Suprapubic skin (tissue), 4 donors: Measurements from ENCODE around the gene LRFN3. TPM values are rescaled to one million over a fixed set of nuclear protein-coding genes. Genes with fewer than 3 reads are reported as not detected.

ENCODE experiments used
- DNase-seq, 2 donors: peaks; one replicate each; pipeline ENCODE4 v3.0.0-alpha.2; 2019; ENCODE audit warnings: low spot score in 2 of 2
- H3K27ac ChIP-seq: fragments of 200-600 bp; sonication (generic); one replicate; pipeline ENCODE4 v1.5.1; 2019
- H3K27me3 ChIP-seq: fragments of 200-600 bp; sonication (generic); one replicate; pipeline ENCODE4 v1.5.1; 2019
- H3K36me3 ChIP-seq: fragments of 200-600 bp; sonication (generic); one replicate; pipeline ENCODE4 v1.5.1; 2019
- H3K4me1 ChIP-seq: fragments of 200-600 bp; sonication (generic); one replicate; pipeline ENCODE4 v1.5.1; 2019
- H3K4me3 ChIP-seq: fragments of 200-600 bp; sonication (generic); one replicate; pipeline ENCODE4 v1.5.1; 2019; ENCODE audit warnings: mild to moderate bottlenecking
- H3K9me3 ChIP-seq: fragments of 200-600 bp; sonication (generic); one replicate; pipeline ENCODE4 v1.5.1; 2019
- EP300 ChIP-seq: sonication (generic); formaldehyde crosslinking; IDR thresholded peaks from one replicate; pipeline ENCODE4 v1.6.1; 2017; ENCODE audit warnings: antibody characterized with exemption
- POLR2A ChIP-seq, 2 donors: fragments of 450-650 bp; IDR thresholded peaks; one replicate each; pipeline ENCODE4 v1.6.1; 2017; ENCODE audit warnings: antibody characterized with exemption in 2 of 2, mild to moderate bottlenecking in 2 of 2, moderate library complexity in 2 of 2
- POLR2AphosphoS5 ChIP-seq, 3 donors: sonication (generic); formaldehyde crosslinking; IDR thresholded peaks; one replicate each; pipeline ENCODE4 v1.6.1; 2017; ENCODE audit warnings: antibody characterized with exemption in 3 of 3
- WGBS: methylation state at CpG from one replicate; pipeline ENCODE4 v1.1.5; 2018; 5-methylcytosine and 5-hydroxymethylcytosine counted together
- total RNA-seq, 4 donors: library from RNA; depleted of rRNA; stranded (reverse); fragments of >200 nt; gene quantifications; one replicate each; pipeline ENCODE4 v1.1.0, GENCODE V29; 2016
- TF ChIP-seq, protein P1 (sequence below), 2 donors: fragments of 200-600 bp in 1 of 2; fragments of 450-650 bp in 1 of 2; sonication (generic) in 1 of 2; IDR thresholded peaks; one replicate each; pipeline ENCODE4 v1.5.1; 2016 to 2019; ENCODE audit warnings: antibody characterized with exemption in 2 of 2, mild to moderate bottlenecking in 1 of 2, moderate library complexity in 1 of 2

LRFN3 gene
- total RNA-seq, 4 donors from 2014 or later: 10.9 to 18.3 (median 12.8) TPM

DNA sequence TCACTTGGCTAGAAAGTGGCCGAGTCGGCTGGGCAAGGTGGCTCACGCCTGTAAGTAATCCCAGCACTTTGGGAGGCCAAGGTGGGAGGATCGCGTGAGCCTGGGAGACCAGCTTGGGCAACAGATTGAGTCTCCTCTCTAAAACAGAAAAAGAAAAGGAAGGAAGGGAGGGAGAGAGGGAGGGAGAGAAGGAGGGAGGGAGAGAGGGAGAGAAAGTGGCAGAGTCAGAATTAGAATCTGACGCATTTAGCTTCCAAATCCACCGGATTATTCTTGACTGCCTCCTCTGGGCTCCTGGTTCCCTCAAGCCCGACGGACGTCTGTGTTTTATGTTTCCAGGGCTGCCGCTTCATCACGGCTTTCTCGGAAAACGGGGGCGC, 22.5 kb downstream of the LRFN3 start:
- Histone ChIP-seq H3K9me3 (no peaks in the 10 kb centered on the region), H3K27ac (no peak overlapping the region), H3K4me1 (peaks cover 15% of the 10 kb centered on the region), H3K4me3 (peak overlapping the region; percentile 21), H3K36me3 (no peaks in the 10 kb centered on the region), H3K27me3 (peaks cover 45% of the 10 kb centered on the region)
- 29% methylated on average over 15 of the region's 15 CpGs for WGBS
- no peak for DNase-seq
- TF ChIP-seq, protein P1, sequence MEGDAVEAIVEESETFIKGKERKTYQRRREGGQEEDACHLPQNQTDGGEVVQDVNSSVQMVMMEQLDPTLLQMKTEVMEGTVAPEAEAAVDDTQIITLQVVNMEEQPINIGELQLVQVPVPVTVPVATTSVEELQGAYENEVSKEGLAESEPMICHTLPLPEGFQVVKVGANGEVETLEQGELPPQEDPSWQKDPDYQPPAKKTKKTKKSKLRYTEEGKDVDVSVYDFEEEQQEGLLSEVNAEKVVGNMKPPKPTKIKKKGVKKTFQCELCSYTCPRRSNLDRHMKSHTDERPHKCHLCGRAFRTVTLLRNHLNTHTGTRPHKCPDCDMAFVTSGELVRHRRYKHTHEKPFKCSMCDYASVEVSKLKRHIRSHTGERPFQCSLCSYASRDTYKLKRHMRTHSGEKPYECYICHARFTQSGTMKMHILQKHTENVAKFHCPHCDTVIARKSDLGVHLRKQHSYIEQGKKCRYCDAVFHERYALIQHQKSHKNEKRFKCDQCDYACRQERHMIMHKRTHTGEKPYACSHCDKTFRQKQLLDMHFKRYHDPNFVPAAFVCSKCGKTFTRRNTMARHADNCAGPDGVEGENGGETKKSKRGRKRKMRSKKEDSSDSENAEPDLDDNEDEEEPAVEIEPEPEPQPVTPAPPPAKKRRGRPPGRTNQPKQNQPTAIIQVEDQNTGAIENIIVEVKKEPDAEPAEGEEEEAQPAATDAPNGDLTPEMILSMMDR (IDR thresholded peaks at IDR 0.05): no peak
- TF ChIP-seq POLR2A (IDR thresholded peaks at IDR 0.05) (no peak), POLR2AphosphoS5 (IDR thresholded peaks at IDR 0.05) (no peak), EP300 (no peak)

DNA sequence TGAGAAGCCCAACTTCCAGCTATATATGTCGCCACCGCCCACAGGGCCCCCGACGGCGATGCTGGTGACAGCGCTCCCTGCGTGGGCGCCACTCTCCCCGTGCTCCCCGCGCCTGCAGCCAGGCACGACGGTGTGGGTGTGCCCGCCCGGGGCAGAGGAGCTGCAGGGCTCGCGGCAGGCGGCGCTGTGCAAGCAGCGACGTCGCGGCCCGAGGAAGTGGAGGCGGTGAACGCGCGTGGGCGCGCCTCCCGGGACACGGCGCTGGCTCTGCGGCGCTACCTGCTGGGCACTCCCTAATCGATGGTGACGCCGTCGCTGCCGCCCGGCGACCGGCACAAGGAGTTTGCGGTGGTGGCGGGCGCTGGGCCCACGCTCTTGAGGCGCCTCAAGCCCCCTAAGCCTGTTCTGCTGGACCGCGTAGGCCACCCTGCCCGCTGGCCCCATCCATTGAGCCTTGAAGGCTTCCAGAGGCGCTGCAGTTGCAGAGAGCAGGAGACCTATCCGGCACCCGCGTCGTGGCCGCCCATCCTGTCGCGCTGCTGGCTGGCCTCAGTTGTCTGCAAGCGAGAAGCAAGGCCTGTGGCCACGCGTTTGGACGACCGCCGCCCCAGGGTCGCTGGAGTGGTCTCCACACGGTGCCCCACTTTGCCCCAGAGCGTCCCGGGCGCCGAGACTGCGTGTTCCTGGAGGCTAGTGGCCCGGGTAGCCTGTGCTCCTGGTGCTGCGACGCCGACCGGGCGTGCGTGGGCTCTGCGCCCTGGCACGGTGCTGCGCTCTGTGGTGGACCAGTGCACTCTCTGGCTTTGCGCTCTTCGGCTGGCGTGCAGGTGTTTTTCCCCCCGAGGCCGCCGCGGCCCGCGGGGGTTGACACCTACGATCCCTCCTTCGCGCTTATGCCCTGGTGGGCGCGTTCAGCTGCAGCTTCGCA, 23.1 kb downstream of the LRFN3 start:
- Histone ChIP-seq H3K4me1 (peaks cover 15% of the 10 kb centered on the region), H3K36me3 (no peaks in the 10 kb centered on the region), H3K27me3 (peaks cover 46% of the 10 kb centered on the region), H3K27ac (no peak overlapping the region), H3K9me3 (no peaks in the 10 kb centered on the region), H3K4me3 (peak overlapping the region; percentile 21)
- WGBS: 17% methylated on average over 5 of the region's 97 CpGs
- DNase-seq: no peak
- no peak for TF ChIP-seq POLR2A (IDR thresholded peaks at IDR 0.05)
- TF ChIP-seq, protein P1 (IDR thresholded peaks at IDR 0.05): peak in 1 of 2 donors; percentile 30

DNA sequence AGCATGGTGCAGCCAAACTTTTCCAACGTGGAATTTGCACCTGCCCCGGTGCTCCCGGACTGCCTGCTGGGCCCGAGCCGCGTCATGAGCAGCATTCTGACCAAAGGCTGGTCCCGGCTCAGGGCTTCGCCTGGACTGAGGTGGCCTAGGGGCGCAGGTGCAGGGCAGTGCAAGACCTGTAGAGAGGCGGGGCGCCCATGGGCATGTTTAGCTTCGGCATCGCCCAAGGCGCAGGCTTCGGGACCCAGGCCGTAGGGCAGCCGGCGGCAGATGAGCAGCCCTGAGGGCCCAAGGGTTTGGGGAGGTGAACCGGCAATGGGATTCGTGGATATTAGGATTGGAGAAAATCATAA, 23.8 kb downstream of the LRFN3 start:
- TF ChIP-seq POLR2AphosphoS5 (IDR thresholded peaks at IDR 0.05) (no peak), EP300 (no peak), POLR2A (IDR thresholded peaks at IDR 0.05) (no peak)
- TF ChIP-seq, protein P1 (IDR thresholded peaks at IDR 0.05): no peak
- Histone ChIP-seq H3K4me1 (peaks cover 15% of the 10 kb centered on the region), H3K9me3 (no peaks in the 10 kb centered on the region), H3K27ac (no peak overlapping the region), H3K27me3 (peaks cover 49% of the 10 kb centered on the region), H3K4me3 (no peak overlapping the region), H3K36me3 (no peaks in the 10 kb centered on the region)
- 41% methylated on average over 14 of the region's 20 CpGs for WGBS
- no peak for DNase-seq

DNA sequence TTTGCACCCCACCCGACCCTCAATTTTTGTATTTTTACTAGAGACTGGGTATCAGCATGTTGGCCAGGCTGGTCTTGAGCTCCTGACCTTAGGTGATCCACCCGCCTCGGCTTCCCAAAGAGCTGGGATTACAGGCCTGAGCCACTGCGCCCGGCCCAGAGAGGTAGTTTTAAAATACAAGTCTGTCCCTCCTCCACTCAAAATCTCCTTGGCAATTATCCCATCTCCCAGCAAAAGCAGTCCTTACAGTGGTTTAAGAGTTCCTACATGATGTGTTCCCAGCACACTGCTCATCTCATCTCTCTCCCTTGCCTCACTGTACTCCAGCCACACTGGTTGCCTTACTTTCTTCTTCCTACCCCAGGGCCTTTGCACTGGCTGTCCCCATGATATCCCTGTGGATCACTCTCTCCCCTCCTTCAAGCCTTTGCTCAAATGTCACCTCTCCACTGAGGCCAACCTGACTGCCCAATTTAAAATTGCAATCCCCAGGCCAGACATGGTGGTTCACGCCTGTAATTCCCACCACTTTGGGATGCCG, 24.3 kb downstream of the LRFN3 start:
- Histone ChIP-seq H3K4me3 (no peak overlapping the region), H3K36me3 (no peaks in the 10 kb centered on the region), H3K27me3 (peaks cover 49% of the 10 kb centered on the region), H3K9me3 (no peaks in the 10 kb centered on the region), H3K27ac (no peak overlapping the region), H3K4me1 (peaks cover 15% of the 10 kb centered on the region)
- WGBS: 82% methylated on average over 7 of the region's 7 CpGs
- no peak for TF ChIP-seq EP300
- TF ChIP-seq, protein P1 (IDR thresholded peaks at IDR 0.05): no peak
- no peak for TF ChIP-seq POLR2A (IDR thresholded peaks at IDR 0.05)
- TF ChIP-seq POLR2AphosphoS5 (IDR thresholded peaks at IDR 0.05): no peak
- DNase-seq: no peak

DNA sequence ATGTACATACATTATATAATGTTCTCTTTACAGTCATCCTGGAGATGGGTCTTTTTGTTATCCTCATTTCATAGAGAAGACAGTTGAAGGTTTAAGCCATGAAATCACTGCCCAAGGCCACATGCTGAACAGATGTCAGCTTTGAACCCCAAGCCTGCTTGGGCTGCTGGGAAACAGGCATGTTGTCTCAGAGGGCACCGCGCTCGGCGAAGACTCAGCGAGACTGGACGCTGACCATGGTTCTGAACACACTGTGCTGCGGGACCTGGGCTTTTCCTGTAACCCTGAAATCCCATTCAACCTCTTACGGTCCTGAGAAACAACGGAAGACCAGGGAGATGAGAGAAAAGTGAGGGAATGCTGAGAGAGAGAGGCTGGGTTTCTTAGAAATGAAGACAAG, 27.3 kb downstream of the LRFN3 start:
- TF ChIP-seq, protein P1 (IDR thresholded peaks at IDR 0.05): no peak
- TF ChIP-seq POLR2A (IDR thresholded peaks at IDR 0.05): no peak
- TF ChIP-seq POLR2AphosphoS5 (IDR thresholded peaks at IDR 0.05): no peak
- no peak for TF ChIP-seq EP300
- no peak overlapping the region for H3K4me3 ChIP-seq
- peaks cover 41% of the 10 kb centered on the region for H3K27me3 ChIP-seq

More for the DNA sequence above, 27.3 kb downstream of the LRFN3 start:
- no peak for DNase-seq
- 10% methylated on average over 9 of the region's 9 CpGs for WGBS
- Histone ChIP-seq H3K27ac (no peak overlapping the region), H3K9me3 (no peaks in the 10 kb centered on the region), H3K4me1 (peaks cover 15% of the 10 kb centered on the region), H3K36me3 (no peaks in the 10 kb centered on the region)
